ENCODE data around the gene ZDHHC11B.
A peak's percentile ranks its signal among the peaks of the same experiment; 100 is the strongest.
"Not testable (repeated sequence)": the region's sequence is repeated elsewhere in the genome, so short reads cannot be mapped to it uniquely, and the experiment has no call there.

ZDHHC11B gene

GRCh38 chr5:787224-787856 is 2.8 kb upstream of the ZDHHC11B start:
- H3K23ac ChIP-seq (ENCODE audit: low read length); H3K79me1 ChIP-seq (ENCODE audit: low read length); H4K8ac ChIP-seq (ENCODE audit: low read depth, low read length); H3K4me3 ChIP-seq (ENCODE audit: low read depth, low read length); H2BK120ac ChIP-seq (ENCODE audit: insufficient read depth, low read length, poor library complexity); H2BK5ac ChIP-seq (ENCODE audit: low read depth, low read length, poor library complexity); H4K91ac ChIP-seq (ENCODE audit: low read depth, low read length); H3K9ac ChIP-seq (ENCODE audit: low read length); H3K4ac ChIP-seq (ENCODE audit: low read depth, low read length); H4K12ac ChIP-seq (ENCODE audit: low read depth, low read length); H3K4me1 ChIP-seq (ENCODE audit: control insufficient read depth in 1 of 2, insufficient read depth in 2 of 2, low read length in 2 of 2); H3K27ac ChIP-seq (ENCODE audit: low read depth, low read length); H3K14ac ChIP-seq (ENCODE audit: low read length); H2BK12ac ChIP-seq (ENCODE audit: low read length); H2AFZ ChIP-seq (ENCODE audit: insufficient read depth, low read length, poor library complexity); H2AK5ac ChIP-seq (ENCODE audit: low read length); H3K9me3 ChIP-seq (ENCODE audit: insufficient read depth, low read depth, low read length); H3K18ac ChIP-seq (ENCODE audit: low read length); H3K4me2 ChIP-seq (ENCODE audit: low read length); H3K79me2 ChIP-seq (ENCODE audit: control insufficient read depth, insufficient read depth, low read length, poor library complexity); H3K36me3 ChIP-seq (ENCODE audit: control insufficient read depth in 1 of 2, insufficient read depth in 2 of 2, low read length in 2 of 2); DNase-seq: not testable (repeated sequence)
- no CpG with 5 or more reads among the region's 18 CpGs for WGBS (ENCODE audit: extremely low coverage, insufficient coverage, insufficient read length)
- peaks cover 12% of the 10 kb centered on the region for H3K27me3 ChIP-seq (ENCODE audit: insufficient read depth, low read length)

GRCh38 chr5:785181-785705 is 714 bp upstream of the ZDHHC11B start:
- Histone ChIP-seq H2AFZ (ENCODE audit: insufficient read depth, low read length, poor library complexity) (peak overlapping the region; percentile 97), H4K8ac (ENCODE audit: low read depth, low read length) (peak overlapping the region; percentile 55), H3K27me3 (ENCODE audit: insufficient read depth, low read length) (peaks cover 12% of the 10 kb centered on the region), H3K4me2 (ENCODE audit: low read length) (peak overlapping the region; percentile 82), H3K4me3 (ENCODE audit: low read depth, low read length) (peak overlapping the region; percentile 69)
- H3K18ac ChIP-seq (ENCODE audit: low read length); H4K91ac ChIP-seq (ENCODE audit: low read depth, low read length); H2BK5ac ChIP-seq (ENCODE audit: low read depth, low read length, poor library complexity); H4K12ac ChIP-seq (ENCODE audit: low read depth, low read length); H3K79me1 ChIP-seq (ENCODE audit: low read length); H3K4me1 ChIP-seq (ENCODE audit: control insufficient read depth in 1 of 2, insufficient read depth in 2 of 2, low read length in 2 of 2); H3K36me3 ChIP-seq (ENCODE audit: control insufficient read depth in 1 of 2, insufficient read depth in 2 of 2, low read length in 2 of 2); H3K4ac ChIP-seq (ENCODE audit: low read depth, low read length); H3K27ac ChIP-seq (ENCODE audit: low read depth, low read length); H3K9ac ChIP-seq (ENCODE audit: low read length); H2BK12ac ChIP-seq (ENCODE audit: low read length); H3K14ac ChIP-seq (ENCODE audit: low read length); H3K79me2 ChIP-seq (ENCODE audit: control insufficient read depth, insufficient read depth, low read length, poor library complexity); H3K9me3 ChIP-seq (ENCODE audit: insufficient read depth, low read depth, low read length); H3K23ac ChIP-seq (ENCODE audit: low read length); H2AK5ac ChIP-seq (ENCODE audit: low read length); DNase-seq; H2BK120ac ChIP-seq (ENCODE audit: insufficient read depth, low read length, poor library complexity): not testable (repeated sequence)
- no CpG with 5 or more reads among the region's 43 CpGs for WGBS (ENCODE audit: extremely low coverage, insufficient coverage, insufficient read length)

DNA sequence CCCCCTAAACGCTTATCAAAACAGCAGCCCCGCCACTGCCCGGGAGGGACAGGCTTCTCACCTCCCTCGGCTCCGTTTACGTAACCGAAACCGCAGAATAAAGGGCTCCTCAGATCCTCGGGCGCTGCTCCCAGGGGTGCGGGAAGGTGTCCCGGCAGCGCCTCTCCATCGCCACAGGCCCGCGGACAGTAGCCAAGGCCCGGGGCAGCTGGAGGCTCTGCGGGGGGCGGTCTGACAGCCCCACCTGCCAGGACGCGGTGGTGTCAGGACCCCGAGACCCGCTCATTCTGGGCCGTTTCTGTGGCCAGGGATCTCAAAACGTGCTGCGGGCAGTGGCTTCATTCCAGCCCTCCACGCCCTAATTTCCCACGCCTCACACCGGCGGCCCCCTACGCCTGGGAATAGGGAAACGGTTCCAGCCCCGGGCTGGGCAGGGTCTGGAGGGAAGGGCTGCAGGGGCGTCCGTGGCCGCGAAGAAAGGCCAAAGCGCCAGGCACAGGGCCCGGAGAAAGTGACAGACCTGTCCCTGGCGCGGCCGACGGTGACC is 575 bp downstream of the ZDHHC11B start:
- H4K12ac ChIP-seq (ENCODE audit: low read depth, low read length); H3K4me1 ChIP-seq (ENCODE audit: control insufficient read depth in 1 of 2, insufficient read depth in 2 of 2, low read length in 2 of 2); H3K23ac ChIP-seq (ENCODE audit: low read length); H3K14ac ChIP-seq (ENCODE audit: low read length); H3K79me2 ChIP-seq (ENCODE audit: control insufficient read depth, insufficient read depth, low read length, poor library complexity); H2BK5ac ChIP-seq (ENCODE audit: low read depth, low read length, poor library complexity); H2BK12ac ChIP-seq (ENCODE audit: low read length); H2AK5ac ChIP-seq (ENCODE audit: low read length); H3K9ac ChIP-seq (ENCODE audit: low read length); H3K9me3 ChIP-seq (ENCODE audit: insufficient read depth, low read depth, low read length); H3K18ac ChIP-seq (ENCODE audit: low read length); H3K27ac ChIP-seq (ENCODE audit: low read depth, low read length); H3K36me3 ChIP-seq (ENCODE audit: control insufficient read depth in 1 of 2, insufficient read depth in 2 of 2, low read length in 2 of 2); H3K4ac ChIP-seq (ENCODE audit: low read depth, low read length); H3K79me1 ChIP-seq (ENCODE audit: low read length); H4K8ac ChIP-seq (ENCODE audit: low read depth, low read length); H4K91ac ChIP-seq (ENCODE audit: low read depth, low read length); H3K4me3 ChIP-seq (ENCODE audit: low read depth, low read length); H2BK120ac ChIP-seq (ENCODE audit: insufficient read depth, low read length, poor library complexity): not testable (repeated sequence)
- peak; percentile 4 to 54 for DNase-seq
- no CpG with 5 or more reads among the region's 43 CpGs for WGBS (ENCODE audit: extremely low coverage, insufficient coverage, insufficient read length)
- H3K27me3 ChIP-seq (ENCODE audit: insufficient read depth, low read length) = peaks cover 12% of the 10 kb centered on the region
- peak overlapping the region; percentile 75 for H3K4me2 ChIP-seq (ENCODE audit: low read length)
- peak overlapping the region; percentile 8 for H2AFZ ChIP-seq (ENCODE audit: insufficient read depth, low read length, poor library complexity)

DNA sequence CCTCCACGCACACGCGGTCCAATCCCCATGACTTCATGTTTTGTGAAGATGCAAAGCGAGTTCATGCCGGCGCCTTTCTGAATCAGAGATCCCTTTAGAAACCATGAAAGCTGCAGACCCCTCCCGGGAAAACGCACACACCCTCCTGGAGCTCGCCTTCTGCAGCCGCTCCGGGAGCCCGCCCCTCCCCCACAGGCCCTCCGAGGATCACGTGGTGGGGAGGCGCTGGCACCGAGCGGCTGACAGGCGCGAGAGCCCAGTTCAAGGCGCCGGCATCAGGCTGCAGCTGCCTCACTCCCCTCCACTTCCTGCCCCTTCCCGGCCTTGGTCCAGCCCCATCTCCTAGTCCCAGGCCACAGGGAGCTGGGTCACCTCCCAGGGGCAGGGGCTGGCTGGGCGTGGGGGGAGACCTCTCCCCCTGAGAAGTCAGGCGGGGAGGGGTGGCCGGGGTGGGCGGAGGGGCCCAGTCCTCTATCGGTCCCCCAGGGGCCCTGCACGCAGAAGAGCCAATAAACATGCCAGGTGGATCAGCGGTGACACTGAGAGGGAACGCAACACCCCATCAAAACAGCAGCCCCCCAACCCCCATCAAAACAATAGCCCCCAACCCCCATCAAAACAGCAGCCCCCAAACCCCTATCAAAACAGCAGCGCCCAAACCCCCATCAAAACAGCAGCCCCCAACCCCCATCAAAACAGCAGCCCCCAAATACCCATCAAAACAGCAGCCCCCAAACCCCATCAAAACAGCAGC is 1.3 kb downstream of the ZDHHC11B start:
- not testable (repeated sequence) for H3K18ac ChIP-seq (ENCODE audit: low read length); H2BK5ac ChIP-seq (ENCODE audit: low read depth, low read length, poor library complexity); H2BK12ac ChIP-seq (ENCODE audit: low read length); H4K91ac ChIP-seq (ENCODE audit: low read depth, low read length); H3K4me2 ChIP-seq (ENCODE audit: low read length); H2BK120ac ChIP-seq (ENCODE audit: insufficient read depth, low read length, poor library complexity); DNase-seq; H2AK5ac ChIP-seq (ENCODE audit: low read length); H3K14ac ChIP-seq (ENCODE audit: low read length); H4K8ac ChIP-seq (ENCODE audit: low read depth, low read length); H3K27ac ChIP-seq (ENCODE audit: low read depth, low read length); H3K79me2 ChIP-seq (ENCODE audit: control insufficient read depth, insufficient read depth, low read length, poor library complexity); H2AFZ ChIP-seq (ENCODE audit: insufficient read depth, low read length, poor library complexity); H3K4me3 ChIP-seq (ENCODE audit: low read depth, low read length); H3K9ac ChIP-seq (ENCODE audit: low read length); H3K79me1 ChIP-seq (ENCODE audit: low read length); H3K23ac ChIP-seq (ENCODE audit: low read length); H3K36me3 ChIP-seq (ENCODE audit: control insufficient read depth in 1 of 2, insufficient read depth in 2 of 2, low read length in 2 of 2); H3K4ac ChIP-seq (ENCODE audit: low read depth, low read length); H3K4me1 ChIP-seq (ENCODE audit: control insufficient read depth in 1 of 2, insufficient read depth in 2 of 2, low read length in 2 of 2); H3K9me3 ChIP-seq (ENCODE audit: insufficient read depth, low read depth, low read length); H4K12ac ChIP-seq (ENCODE audit: low read depth, low read length)
- peaks cover 12% of the 10 kb centered on the region for H3K27me3 ChIP-seq (ENCODE audit: insufficient read depth, low read length)
- WGBS (ENCODE audit: extremely low coverage, insufficient coverage, insufficient read length) = no CpG with 5 or more reads among the region's 31 CpGs
